GM18909 (cell line): Measurements from ENCODE around the gene ATP5ME.
"Not testable (repeated sequence)": the region's sequence is repeated elsewhere in the genome, so short reads cannot be mapped to it uniquely, and the experiment has no call there.

Source experiments
- ATAC-seq: cut with Tn5 transposase; IDR thresholded peaks from one replicate; pipeline ENCODE4 v1.9.1; 2021; ENCODE audit warnings: mild to moderate bottlenecking; ENCODE audit not compliant: unreplicated experiment, poor library complexity

Gene ATP5ME

DNA sequence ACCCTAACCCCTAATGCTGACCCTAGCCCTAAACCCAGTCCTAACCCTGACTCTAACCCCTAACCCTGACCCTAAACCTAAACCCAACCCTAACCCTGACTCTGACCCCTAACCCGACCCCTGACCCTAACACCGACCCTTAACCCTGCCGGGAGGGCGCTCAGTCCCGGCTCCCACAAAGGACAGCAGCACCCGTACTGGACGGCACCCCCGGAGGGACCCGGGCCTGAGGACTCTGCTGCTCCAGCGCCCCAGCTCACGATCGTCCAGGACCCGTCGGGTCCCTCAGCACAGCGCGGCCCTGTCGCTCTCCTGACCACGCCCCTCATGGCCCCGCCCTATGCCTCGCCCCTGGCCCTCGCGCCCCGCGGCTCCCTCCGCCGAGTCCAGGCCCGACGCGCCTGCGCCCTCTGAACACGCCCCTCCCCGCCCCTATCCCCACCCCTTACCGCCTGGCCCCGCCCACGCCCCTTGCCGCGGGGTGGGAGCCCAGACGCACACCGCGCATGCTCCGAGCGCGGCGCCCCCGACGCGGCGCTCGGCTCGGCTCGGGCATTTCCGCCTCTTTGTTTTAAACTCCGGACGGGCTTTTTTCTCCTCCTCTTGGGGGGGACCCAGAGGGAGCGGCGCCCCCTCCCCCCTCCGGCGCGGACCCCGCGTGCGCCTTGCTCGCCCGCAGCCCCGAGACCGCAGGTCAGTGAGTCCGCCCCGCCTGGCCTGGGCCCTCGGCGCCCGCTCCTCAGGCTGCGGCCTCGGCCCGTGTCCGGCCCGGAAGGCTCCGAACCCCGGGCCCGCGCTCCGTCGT is 31.4 kb upstream of the ATP5ME start, which contains the start of gene PCGF3:
Gene PCGF3, plus strand, starts transcription at position 555 of the 805 bp plus-strand sequence. CDS start 27,849 bp downstream, outside the sequence.
- ATAC-seq: peak; percentile 92

DNA sequence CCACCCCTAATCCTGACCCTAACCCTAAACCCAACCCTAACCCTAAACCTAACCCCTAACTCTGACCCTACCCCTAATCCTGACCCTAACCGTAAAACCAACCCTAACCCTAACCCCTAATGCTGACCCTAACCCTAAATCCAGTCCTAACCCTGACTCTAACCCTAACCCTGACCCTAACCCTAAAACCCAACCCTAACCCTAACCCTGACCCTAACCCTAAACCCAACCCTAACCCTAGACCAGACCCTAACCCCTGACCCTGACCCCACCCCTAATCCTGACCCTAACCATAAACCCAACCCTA is 30.8 kb upstream of the ATP5ME start:
- ATAC-seq: no peak

GRCh38 chr4:704198-704891 is 30.3 kb upstream of the ATP5ME start:
- ATAC-seq: no peak

- no peak for ATAC-seq
These were observed 29.5 kb upstream of the ATP5ME start for GRCh38 chr4:703336-704197.

DNA sequence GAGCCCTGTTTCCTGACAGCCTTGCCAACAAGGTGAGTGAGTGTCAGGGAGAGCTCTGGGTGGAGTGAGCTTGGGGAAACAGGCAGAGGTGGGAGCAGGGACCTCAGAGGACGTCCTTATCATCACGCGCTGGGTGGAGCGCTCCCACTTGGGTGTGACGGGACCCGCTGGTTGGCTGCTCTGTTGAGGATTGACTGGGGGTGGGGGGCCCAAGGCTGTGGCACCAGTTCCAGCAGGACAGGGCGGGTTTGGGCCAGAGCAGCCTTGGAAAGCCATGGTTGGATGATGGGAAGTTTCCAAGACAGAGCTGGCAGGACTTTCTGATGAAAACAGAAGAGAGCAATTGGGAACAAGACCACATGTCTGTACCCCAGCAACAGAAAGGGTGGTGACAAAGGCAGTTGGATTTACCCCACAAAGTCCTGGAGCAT is 28.6 kb upstream of the ATP5ME start:
- no peak for ATAC-seq

GRCh38 chr4:700587-701264 is 26.6 kb upstream of the ATP5ME start:
- no peak for ATAC-seq

DNA sequence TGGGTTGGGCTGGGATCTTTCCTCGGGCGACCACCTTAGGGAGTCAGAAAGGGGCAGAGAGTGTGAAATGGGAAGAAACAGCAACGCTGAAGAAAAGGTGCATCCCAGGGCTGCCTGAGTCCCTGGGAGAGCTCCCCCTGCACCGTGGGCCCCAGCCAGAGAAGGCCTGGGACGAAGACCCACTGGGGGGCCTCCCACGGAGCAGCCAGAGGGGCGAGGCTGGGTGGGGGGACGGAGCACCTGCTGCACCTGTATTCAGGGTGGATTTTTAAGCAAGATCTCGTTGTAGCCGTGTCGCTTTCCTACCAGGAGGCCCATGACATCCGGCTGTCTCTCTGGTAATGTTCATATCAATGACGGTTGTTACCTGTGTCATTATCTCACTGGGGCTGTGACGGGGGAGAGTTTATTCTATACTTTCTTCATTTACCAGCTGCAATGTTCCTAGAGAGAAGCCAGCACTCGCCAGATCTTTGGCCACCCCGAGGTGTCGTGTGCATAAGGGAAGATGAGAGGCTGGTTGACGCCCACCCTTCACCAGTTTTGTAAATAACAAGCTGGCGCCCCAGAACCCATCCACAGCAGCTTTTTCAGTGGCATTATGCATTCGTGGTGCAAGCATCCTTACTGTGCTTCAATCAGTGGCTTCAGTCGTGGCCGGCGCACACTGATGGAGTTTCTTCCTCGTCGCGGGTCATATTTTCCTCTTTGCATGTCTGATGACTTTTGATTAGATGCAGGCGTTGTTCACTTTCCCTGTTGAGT is 25.9 kb upstream of the ATP5ME start:
- ATAC-seq: no peak

DNA sequence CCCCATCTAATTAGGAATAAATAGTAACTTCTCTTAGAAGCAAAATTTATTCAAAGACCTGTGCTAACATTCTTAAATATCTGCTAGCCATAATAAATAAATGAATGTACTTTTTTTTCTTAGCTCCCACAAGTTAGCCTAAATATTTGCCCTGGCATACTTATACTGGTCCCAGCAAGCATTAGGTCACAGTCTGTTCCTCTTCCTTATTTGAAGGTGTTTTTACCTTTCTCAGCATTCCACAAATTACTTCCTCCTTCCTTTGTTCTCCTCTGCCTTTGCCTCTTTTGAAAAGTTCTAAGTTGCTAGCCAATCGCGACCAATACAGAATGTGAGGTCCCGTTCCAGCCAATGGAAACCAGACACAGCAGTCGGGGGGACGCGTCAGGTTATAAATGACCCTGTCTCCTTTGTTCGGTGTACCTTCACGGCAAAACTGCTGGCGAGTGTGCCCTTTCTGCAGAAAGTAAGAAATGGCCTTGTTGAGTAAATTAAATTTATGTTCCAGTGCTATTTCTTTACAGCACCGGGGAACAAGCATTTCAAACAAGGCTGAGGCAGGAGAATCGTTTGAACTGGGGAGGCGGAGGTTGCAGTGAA is 20.4 kb upstream of the ATP5ME start:
- not testable (repeated sequence) for ATAC-seq

- no peak for ATAC-seq
These were observed 18.9 kb upstream of the ATP5ME start for GRCh38 chr4:692771-693554.

- ATAC-seq: no peak
These were observed 15.6 kb upstream of the ATP5ME start for GRCh38 chr4:689723-690122.

- no peak for ATAC-seq
These were observed 15.0 kb upstream of the ATP5ME start, which contains the start of gene SLC49A3 for GRCh38 chr4:688854-689681. TSS of gene SLC49A3 (minus strand) at chr4:689151. CDS start at chr4:689127, 24 bp downstream.

DNA sequence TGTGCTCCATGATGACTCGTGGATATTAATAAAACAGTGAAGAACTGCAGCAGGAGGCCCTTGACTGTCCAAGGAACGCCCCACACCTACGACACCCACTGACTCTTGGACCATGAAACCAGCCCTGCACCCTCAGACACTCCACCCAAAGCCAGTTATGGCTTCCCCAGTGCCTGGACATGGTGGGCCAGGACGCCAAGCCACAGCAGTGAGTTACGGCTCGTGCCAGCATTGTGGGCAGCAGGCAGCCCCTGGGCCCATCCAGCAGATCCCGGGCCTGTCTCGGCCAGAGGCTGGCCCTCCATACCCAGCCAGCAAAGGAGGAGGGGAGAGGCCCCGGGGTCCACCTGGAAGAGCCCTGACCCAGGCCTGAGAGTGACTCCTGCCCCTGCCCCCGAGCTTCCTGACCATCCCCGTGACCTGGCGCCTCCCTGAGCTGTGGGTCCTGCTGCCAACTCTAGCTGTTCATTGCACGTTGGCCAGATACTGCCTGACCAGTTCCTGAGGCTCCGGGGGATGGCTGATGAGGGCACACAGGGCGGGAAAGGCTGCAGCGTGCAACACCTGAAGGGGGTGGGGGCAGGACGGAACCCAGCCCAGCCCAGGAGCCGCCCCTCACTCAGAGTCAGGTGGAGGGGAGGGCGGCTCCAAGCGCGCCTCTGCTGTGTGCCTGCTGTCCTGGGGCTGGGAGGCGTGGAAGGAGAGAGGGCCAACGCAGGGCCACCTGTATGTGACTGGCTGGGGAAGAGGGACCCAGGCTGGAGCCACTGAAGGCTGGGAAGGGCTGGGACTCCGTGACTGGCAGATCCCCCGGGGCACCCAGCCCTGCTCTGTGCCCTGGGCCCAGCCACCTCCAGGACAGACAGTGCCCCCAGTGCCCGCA is 14.1 kb upstream of the ATP5ME start:
- no peak for ATAC-seq

DNA sequence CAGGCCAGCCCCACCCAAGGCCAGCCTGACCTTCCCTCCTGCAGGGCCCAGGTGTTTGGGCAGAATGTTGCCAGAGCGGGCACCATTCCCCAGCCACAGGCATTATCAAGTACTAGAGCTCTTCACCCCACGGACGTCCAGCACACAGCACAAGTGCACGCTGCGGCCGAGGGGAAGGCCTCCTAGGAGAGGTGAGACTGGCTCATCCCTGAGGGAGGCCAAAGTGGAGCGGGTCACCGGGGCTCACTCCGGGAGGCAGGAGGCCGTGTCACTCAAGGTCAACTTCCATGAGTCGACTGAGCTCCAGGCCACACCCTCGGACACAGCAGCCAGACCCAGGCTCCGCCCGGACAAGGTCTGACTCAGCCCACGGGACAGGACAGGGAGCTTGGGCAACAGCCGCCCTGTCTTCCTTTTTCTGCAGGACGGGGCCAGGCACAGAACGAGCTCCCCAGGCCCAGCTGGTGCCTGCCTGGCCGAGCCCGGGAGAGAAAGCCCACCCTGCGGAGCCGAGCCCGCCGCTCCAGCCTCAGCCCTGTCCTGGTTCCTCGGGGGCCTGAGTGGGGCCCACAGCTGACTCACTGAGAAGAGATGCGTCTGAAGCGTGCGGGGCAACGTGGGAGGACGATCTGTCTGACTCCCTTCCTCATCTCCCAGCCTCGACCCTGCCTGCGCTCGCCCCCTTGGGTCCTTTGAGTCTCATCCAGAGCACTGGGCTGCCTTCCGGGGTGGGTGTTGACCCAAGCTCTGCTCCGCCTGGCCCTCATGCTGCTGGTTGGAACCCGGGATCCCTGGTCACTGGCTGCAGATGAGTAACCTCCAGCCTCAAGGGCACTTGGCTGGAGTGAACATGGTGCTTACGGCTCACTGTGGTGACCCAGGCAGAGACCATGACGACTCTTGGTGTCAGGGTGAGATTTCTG is 13.2 kb upstream of the ATP5ME start:
- no peak for ATAC-seq

DNA sequence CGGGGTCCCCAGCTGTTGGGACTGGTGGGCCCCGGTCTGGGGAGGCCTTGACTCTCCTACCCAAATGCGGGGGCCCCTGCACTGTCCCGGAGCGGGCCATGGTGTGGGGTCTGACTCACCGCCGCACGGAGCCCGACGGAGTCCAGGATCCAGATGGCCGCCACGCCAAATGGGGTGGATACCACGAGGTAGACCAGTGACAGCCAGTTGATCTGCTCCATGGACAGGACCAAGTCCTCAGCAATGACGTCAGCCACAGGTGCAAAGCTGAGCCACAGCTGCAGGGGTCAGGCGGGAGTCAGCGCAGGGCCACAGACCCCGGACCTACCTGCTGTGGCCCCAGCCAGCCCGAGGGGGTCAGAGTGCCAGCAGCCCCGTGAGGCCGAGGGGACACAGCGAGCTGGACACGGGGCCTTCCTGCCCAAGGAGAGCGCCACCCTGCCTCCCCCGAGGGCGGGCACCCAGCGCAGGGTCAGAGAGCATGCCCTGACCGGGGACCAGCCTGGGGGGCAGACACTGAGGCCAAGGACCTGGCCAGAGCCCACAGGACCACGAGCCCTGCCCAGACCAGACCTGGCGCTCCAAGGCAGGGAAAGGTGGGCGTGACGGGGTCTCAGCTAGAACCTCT is 12.5 kb upstream of the ATP5ME start:
- no peak for ATAC-seq
